T47D (cell line): ENCODE measurements around the gene TTYH3.
"Not testable (repeated sequence)": the region's sequence is repeated elsewhere in the genome, so short reads cannot be mapped to it uniquely, and the experiment has no call there.

ENCODE experiments used
- DNase-seq, 2 experiments: peaks; one replicate each; pipeline versions ENCODE4 v3.0.0 to v3.0.0-alpha.2; 2011 to 2012; ENCODE audit warnings: low read depth in 1 of 2, low spot score in 1 of 2
- JUND ChIP-seq: IDR thresholded peaks from 2 replicates; pipeline ENCODE4 v1.6.1; 2012; ENCODE audit warnings: low read depth
- in situ Hi-C: cut with HindIII; loops from 2 replicates; pipeline ENCODE4 v1.10.0; 2016; ENCODE audit warnings: low sequenced_read_pairs, low pct_unique_long_range_greater_than_20kb

The TTYH3 gene

DNA sequence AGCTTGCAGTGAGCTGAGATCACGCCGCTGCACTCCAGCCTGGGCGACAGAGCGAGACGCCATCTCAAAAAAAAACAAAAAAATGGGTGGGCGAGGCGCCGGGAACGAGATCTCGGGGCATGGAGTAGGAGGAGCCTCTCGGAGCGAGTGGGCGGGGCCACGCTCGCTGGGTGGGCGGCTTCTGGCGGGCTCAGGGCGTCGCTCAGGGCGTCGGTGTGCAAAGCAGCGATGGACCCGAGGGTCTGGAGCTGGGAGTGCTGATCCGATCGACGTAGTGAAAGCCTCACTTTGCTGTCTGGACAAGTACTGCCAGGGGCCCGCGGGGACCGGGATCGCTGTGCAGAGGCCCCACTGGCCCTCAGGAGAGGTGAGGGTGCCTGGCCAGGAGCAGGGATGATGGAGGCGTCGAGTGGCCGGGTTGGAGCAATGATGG is 33.6 kb downstream of the TTYH3 start:
- no peak for TF ChIP-seq JUND
- in situ Hi-C loops, result no loop called here
- DNase-seq, result no peak

- no peak for TF ChIP-seq JUND
- DNase-seq, result no peak
- in situ Hi-C loops, result no loop called here
Measured at GRCh38 chr7:2666155-2666554, 34.4 kb downstream of the TTYH3 start.

- in situ Hi-C loops, result no loop called here
- no peak for TF ChIP-seq JUND
- no peak for DNase-seq
Measured at GRCh38 chr7:2666588-2667250, 34.9 kb downstream of the TTYH3 start.

GRCh38 chr7:2667843-2668242 is 36.1 kb downstream of the TTYH3 start:
- no peak for DNase-seq
- in situ Hi-C loops, result no loop called here
- no peak for TF ChIP-seq JUND

GRCh38 chr7:2668401-2668800 is 36.6 kb downstream of the TTYH3 start:
- no peak for DNase-seq
- no peak for TF ChIP-seq JUND
- in situ Hi-C loops, result no loop called here

DNA sequence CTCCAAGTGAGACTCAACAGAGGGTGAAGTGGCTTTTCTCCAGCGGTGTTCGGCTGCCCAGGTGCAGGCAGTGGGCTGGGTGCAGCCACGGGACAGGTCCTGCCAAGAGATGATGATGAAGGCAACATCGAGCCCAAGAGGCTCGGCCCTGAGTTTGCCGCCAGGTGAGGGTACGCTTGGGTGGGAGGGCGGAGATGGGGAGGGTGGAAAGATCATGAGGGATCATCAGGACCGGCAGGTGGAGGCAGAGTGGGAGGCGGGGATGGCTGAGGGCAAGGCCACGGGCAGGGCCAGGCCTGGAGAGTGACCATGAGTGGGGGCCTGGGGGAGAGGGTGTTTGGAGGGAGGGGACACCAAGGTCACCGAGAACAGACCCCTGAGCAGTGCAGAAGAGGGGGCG is 38.4 kb downstream of the TTYH3 start:
- TF ChIP-seq JUND, result no peak
- in situ Hi-C loops, result no loop called here
- no peak for DNase-seq

GRCh38 chr7:2670720-2671391 is 39.1 kb downstream of the TTYH3 start:
- in situ Hi-C loops, result no loop called here
- DNase-seq, result peak; percentile 79 to 89
- no peak for TF ChIP-seq JUND

DNA sequence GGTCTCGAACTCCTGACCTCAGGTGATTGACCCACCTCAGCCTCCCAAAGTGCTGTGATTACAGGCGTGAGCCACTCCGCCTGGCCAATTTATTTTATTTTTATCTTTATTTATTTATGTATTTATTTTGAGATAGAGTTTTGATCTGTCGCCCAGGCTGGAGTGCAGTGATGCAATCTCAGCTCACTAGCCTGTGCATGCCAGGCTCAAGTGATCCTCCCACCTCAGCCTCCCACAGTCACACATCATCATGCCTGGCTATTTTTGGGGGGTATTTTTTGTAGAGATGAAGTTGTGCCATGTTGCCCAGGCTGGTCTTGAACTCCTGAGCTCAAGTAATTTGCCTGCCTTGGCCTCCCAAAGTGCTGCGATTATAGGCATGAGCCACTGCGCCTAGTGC is 41.4 kb downstream of the TTYH3 start:
- in situ Hi-C loops, DNase-seq: not testable (repeated sequence)

- TF ChIP-seq JUND, result no peak
- in situ Hi-C loops, result no loop called here
Measured at GRCh38 chr7:2673934-2674333, 42.1 kb downstream of the TTYH3 start.

DNA sequence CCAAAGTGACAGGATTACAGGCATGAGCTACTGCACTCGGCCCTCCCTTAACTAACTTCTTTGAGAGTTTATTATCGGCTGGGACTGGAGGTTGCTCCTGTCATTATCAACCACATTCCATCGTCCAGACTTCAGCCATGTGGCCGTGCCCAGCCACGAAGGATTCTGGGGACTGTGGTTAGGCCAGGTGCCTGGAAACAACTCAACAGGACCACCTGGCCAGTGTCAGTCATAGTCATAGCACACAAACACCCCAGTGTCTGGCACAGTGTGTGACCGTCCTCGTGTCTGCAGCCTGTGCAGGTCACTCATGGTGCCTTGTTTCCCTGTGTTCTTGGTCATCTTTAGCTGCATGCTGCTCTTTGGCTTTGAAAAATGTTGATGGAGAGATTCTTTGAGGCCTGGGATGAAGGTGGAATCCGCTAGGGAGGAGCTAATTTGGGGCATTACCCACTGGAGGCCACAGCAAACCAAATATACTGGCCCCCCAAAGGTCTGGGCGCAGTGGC is 43.5 kb downstream of the TTYH3 start:
- TF ChIP-seq JUND, result no peak
- no peak for DNase-seq
- in situ Hi-C loops, result no loop called here

More at GRCh38 chr7:2673934-2674333, 42.1 kb downstream of the TTYH3 start:
- no peak for DNase-seq

GRCh38 chr7:2676576-2676975 is 44.8 kb downstream of the TTYH3 start:
- DNase-seq, in situ Hi-C loops: not testable (repeated sequence)

DNA sequence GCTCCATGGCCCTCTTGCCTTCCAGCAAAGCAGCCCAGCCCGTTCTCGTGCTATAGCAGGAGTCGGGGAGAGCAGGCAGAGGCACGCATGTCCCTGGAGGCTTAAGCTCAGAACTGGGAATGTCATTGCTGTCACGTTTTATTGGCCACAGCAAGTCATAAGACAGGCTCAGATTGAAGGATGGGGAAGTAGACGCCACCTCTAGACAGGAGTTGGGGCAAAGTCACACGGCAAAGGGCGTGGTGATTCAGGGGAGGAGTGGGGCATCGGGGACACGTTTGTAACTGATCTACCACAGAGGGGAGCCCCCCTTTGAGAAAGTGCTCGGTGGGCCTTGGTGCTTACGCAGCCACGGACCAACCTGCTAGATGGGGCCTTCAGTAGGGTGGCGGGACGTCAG is 46.7 kb downstream of the TTYH3 start:
- DNase-seq, in situ Hi-C loops: not testable (repeated sequence)

- in situ Hi-C loops, DNase-seq: not testable (repeated sequence)
Measured at GRCh38 chr7:2679135-2680127, 47.6 kb downstream of the TTYH3 start.
